ENCODE measurements around the gene WWOX.

WWOX gene

GRCh38 chr16:78563905-78564304, 464.5 kb downstream of the WWOX start:
- H3K27ac ChIP-seq (ENCODE audit: low read length): no peak overlapping the region
- peaks cover 0 to 3% of the 10 kb centered on the region in 2 donors for H3K9me3 ChIP-seq (ENCODE audit: control insufficient read depth in 2 of 2, low read length in 2 of 2)
- H3K36me3 ChIP-seq (ENCODE audit: control insufficient read depth in 2 of 2, insufficient read depth in 2 of 2, low read length in 2 of 2): no peaks in the 10 kb centered on the region
- no peaks in the 10 kb centered on the region for H3K27me3 ChIP-seq (ENCODE audit: control insufficient read depth in 1 of 2, insufficient read depth in 2 of 2, low read length in 2 of 2)
- H3K4me1 ChIP-seq (ENCODE audit: control insufficient read depth, insufficient read depth, low read length): no peaks in the 10 kb centered on the region
- no peak overlapping the region for H3K4me3 ChIP-seq (ENCODE audit: low read length in 2 of 2)
- H3K9ac ChIP-seq (ENCODE audit: low read length in 2 of 2): no peak overlapping the region

- Histone ChIP-seq H3K4me3 (ENCODE audit: low read length in 2 of 2) (no peak overlapping the region), H3K9ac (ENCODE audit: low read length in 2 of 2) (no peak overlapping the region), H3K9me3 (ENCODE audit: control insufficient read depth in 2 of 2, low read length in 2 of 2) (peaks cover 0 to 3% of the 10 kb centered on the region in 2 donors), H3K27ac (ENCODE audit: low read length) (no peak overlapping the region), H3K36me3 (ENCODE audit: control insufficient read depth in 2 of 2, insufficient read depth in 2 of 2, low read length in 2 of 2) (no peaks in the 10 kb centered on the region), H3K27me3 (ENCODE audit: control insufficient read depth in 1 of 2, insufficient read depth in 2 of 2, low read length in 2 of 2) (no peaks in the 10 kb centered on the region), H3K4me1 (ENCODE audit: control insufficient read depth, insufficient read depth, low read length) (no peaks in the 10 kb centered on the region)
Observed at GRCh38 chr16:78566397-78567073, 467.1 kb downstream of the WWOX start.

- H3K36me3 ChIP-seq (ENCODE audit: control insufficient read depth in 2 of 2, insufficient read depth in 2 of 2, low read length in 2 of 2): no peaks in the 10 kb centered on the region
- no peaks in the 10 kb centered on the region for H3K27me3 ChIP-seq (ENCODE audit: control insufficient read depth in 1 of 2, insufficient read depth in 2 of 2, low read length in 2 of 2)
- no peak overlapping the region for H3K9ac ChIP-seq (ENCODE audit: low read length in 2 of 2)
- no peaks in the 10 kb centered on the region for H3K4me1 ChIP-seq (ENCODE audit: control insufficient read depth, insufficient read depth, low read length)
- peaks cover 0 to 4% of the 10 kb centered on the region in 2 donors for H3K9me3 ChIP-seq (ENCODE audit: control insufficient read depth in 2 of 2, low read length in 2 of 2)
- H3K27ac ChIP-seq (ENCODE audit: low read length): no peak overlapping the region
- H3K4me3 ChIP-seq (ENCODE audit: low read length in 2 of 2): no peak overlapping the region
Observed at GRCh38 chr16:78570399-78571141, 471.1 kb downstream of the WWOX start.

GRCh38 chr16:78571434-78571833, 472.0 kb downstream of the WWOX start:
- H3K27ac ChIP-seq (ENCODE audit: low read length): no peak overlapping the region
- no peak overlapping the region for H3K9ac ChIP-seq (ENCODE audit: low read length in 2 of 2)
- H3K9me3 ChIP-seq (ENCODE audit: control insufficient read depth in 2 of 2, low read length in 2 of 2): peaks cover 0 to 4% of the 10 kb centered on the region in 2 donors
- no peaks in the 10 kb centered on the region for H3K27me3 ChIP-seq (ENCODE audit: control insufficient read depth in 1 of 2, insufficient read depth in 2 of 2, low read length in 2 of 2)
- H3K4me1 ChIP-seq (ENCODE audit: control insufficient read depth, insufficient read depth, low read length): no peaks in the 10 kb centered on the region
- no peak overlapping the region for H3K4me3 ChIP-seq (ENCODE audit: low read length in 2 of 2)
- H3K36me3 ChIP-seq (ENCODE audit: control insufficient read depth in 2 of 2, insufficient read depth in 2 of 2, low read length in 2 of 2): no peaks in the 10 kb centered on the region

- H3K27ac ChIP-seq (ENCODE audit: low read length): no peak overlapping the region
- H3K4me3 ChIP-seq (ENCODE audit: low read length in 2 of 2): no peak overlapping the region
- no peaks in the 10 kb centered on the region for H3K36me3 ChIP-seq (ENCODE audit: control insufficient read depth in 2 of 2, insufficient read depth in 2 of 2, low read length in 2 of 2)
- H3K9me3 ChIP-seq (ENCODE audit: control insufficient read depth in 2 of 2, low read length in 2 of 2): peaks cover 0 to 4% of the 10 kb centered on the region in 2 donors
- no peak overlapping the region for H3K9ac ChIP-seq (ENCODE audit: low read length in 2 of 2)
- H3K27me3 ChIP-seq (ENCODE audit: control insufficient read depth in 1 of 2, insufficient read depth in 2 of 2, low read length in 2 of 2): no peaks in the 10 kb centered on the region
- H3K4me1 ChIP-seq (ENCODE audit: control insufficient read depth, insufficient read depth, low read length): no peaks in the 10 kb centered on the region
Observed at GRCh38 chr16:78571898-78572358, 472.5 kb downstream of the WWOX start.

- no peak overlapping the region for H3K9ac ChIP-seq (ENCODE audit: low read length in 2 of 2)
- no peak overlapping the region for H3K27ac ChIP-seq (ENCODE audit: low read length)
- H3K4me3 ChIP-seq (ENCODE audit: low read length in 2 of 2): no peak overlapping the region
- no peaks in the 10 kb centered on the region for H3K36me3 ChIP-seq (ENCODE audit: control insufficient read depth in 2 of 2, insufficient read depth in 2 of 2, low read length in 2 of 2)
- no peaks in the 10 kb centered on the region for H3K27me3 ChIP-seq (ENCODE audit: control insufficient read depth in 1 of 2, insufficient read depth in 2 of 2, low read length in 2 of 2)
- peaks cover 0 to 4% of the 10 kb centered on the region in 2 donors for H3K9me3 ChIP-seq (ENCODE audit: control insufficient read depth in 2 of 2, low read length in 2 of 2)
- H3K4me1 ChIP-seq (ENCODE audit: control insufficient read depth, insufficient read depth, low read length): no peaks in the 10 kb centered on the region
Observed at GRCh38 chr16:78574571-78574970, 475.1 kb downstream of the WWOX start.

GRCh38 chr16:78576941-78577340, 477.5 kb downstream of the WWOX start:
- Histone ChIP-seq H3K9me3 (ENCODE audit: control insufficient read depth in 2 of 2, low read length in 2 of 2) (peaks cover 0 to 4% of the 10 kb centered on the region in 2 donors), H3K36me3 (ENCODE audit: control insufficient read depth in 2 of 2, insufficient read depth in 2 of 2, low read length in 2 of 2) (no peaks in the 10 kb centered on the region), H3K4me3 (ENCODE audit: low read length in 2 of 2) (no peak overlapping the region), H3K27ac (ENCODE audit: low read length) (no peak overlapping the region), H3K4me1 (ENCODE audit: control insufficient read depth, insufficient read depth, low read length) (no peaks in the 10 kb centered on the region), H3K27me3 (ENCODE audit: control insufficient read depth in 1 of 2, insufficient read depth in 2 of 2, low read length in 2 of 2) (no peaks in the 10 kb centered on the region), H3K9ac (ENCODE audit: low read length in 2 of 2) (no peak overlapping the region)

GRCh38 chr16:78577630-78578029, 478.2 kb downstream of the WWOX start:
- Histone ChIP-seq H3K27ac (ENCODE audit: low read length) (no peak overlapping the region), H3K27me3 (ENCODE audit: control insufficient read depth in 1 of 2, insufficient read depth in 2 of 2, low read length in 2 of 2) (no peaks in the 10 kb centered on the region), H3K9ac (ENCODE audit: low read length in 2 of 2) (no peak overlapping the region), H3K4me3 (ENCODE audit: low read length in 2 of 2) (no peak overlapping the region), H3K4me1 (ENCODE audit: control insufficient read depth, insufficient read depth, low read length) (no peaks in the 10 kb centered on the region), H3K9me3 (ENCODE audit: control insufficient read depth in 2 of 2, low read length in 2 of 2) (peaks cover 0 to 4% of the 10 kb centered on the region in 2 donors), H3K36me3 (ENCODE audit: control insufficient read depth in 2 of 2, insufficient read depth in 2 of 2, low read length in 2 of 2) (no peaks in the 10 kb centered on the region)

GRCh38 chr16:78579020-78579419, 479.6 kb downstream of the WWOX start:
- H3K36me3 ChIP-seq (ENCODE audit: control insufficient read depth in 2 of 2, insufficient read depth in 2 of 2, low read length in 2 of 2): no peaks in the 10 kb centered on the region
- no peaks in the 10 kb centered on the region for H3K9me3 ChIP-seq (ENCODE audit: control insufficient read depth in 2 of 2, low read length in 2 of 2)
- no peak overlapping the region for H3K4me3 ChIP-seq (ENCODE audit: low read length in 2 of 2)
- no peak overlapping the region for H3K27ac ChIP-seq (ENCODE audit: low read length)
- no peaks in the 10 kb centered on the region for H3K4me1 ChIP-seq (ENCODE audit: control insufficient read depth, insufficient read depth, low read length)
- no peak overlapping the region for H3K9ac ChIP-seq (ENCODE audit: low read length in 2 of 2)
- H3K27me3 ChIP-seq (ENCODE audit: control insufficient read depth in 1 of 2, insufficient read depth in 2 of 2, low read length in 2 of 2): no peaks in the 10 kb centered on the region

- Histone ChIP-seq H3K36me3 (ENCODE audit: control insufficient read depth in 2 of 2, insufficient read depth in 2 of 2, low read length in 2 of 2) (no peaks in the 10 kb centered on the region), H3K9ac (ENCODE audit: low read length in 2 of 2) (no peak overlapping the region), H3K4me3 (ENCODE audit: low read length in 2 of 2) (no peak overlapping the region), H3K27me3 (ENCODE audit: control insufficient read depth in 1 of 2, insufficient read depth in 2 of 2, low read length in 2 of 2) (no peaks in the 10 kb centered on the region), H3K9me3 (ENCODE audit: control insufficient read depth in 2 of 2, low read length in 2 of 2) (no peaks in the 10 kb centered on the region), H3K4me1 (ENCODE audit: control insufficient read depth, insufficient read depth, low read length) (peaks cover 2% of the 10 kb centered on the region), H3K27ac (ENCODE audit: low read length) (no peak overlapping the region)
Observed at GRCh38 chr16:78583441-78583840, 484.0 kb downstream of the WWOX start.
